Esophagus squamous epithelium (tissue), 5 donors: Measurements from ENCODE around the gene CAMTA1. TPM values are rescaled to one million over a fixed set of nuclear protein-coding genes. Genes with fewer than 3 reads are reported as not detected.

ENCODE experiments used
- DNase-seq: peaks from one replicate; lab custom pipeline; 2025; lab: John Stamatoyannopoulos, UW
- H3K27ac ChIP-seq, 4 donors: fragments of 200-600 bp; sonication (generic); one replicate each; pipeline ENCODE4 v1.5.1; 2016 to 2019; ENCODE audit warnings: mild to moderate bottlenecking in 1 of 4
- H3K27me3 ChIP-seq, 4 donors: fragments of 200-600 bp; sonication (generic); 1 replicate in 3 of 4; 2 replicates in 1 of 4; pipeline versions ENCODE4 v1.5.1 to v1.6.0; 2017 to 2021; ENCODE audit warnings: antibody characterized with exemption in 1 of 4
- H3K36me3 ChIP-seq, 3 donors: fragments of 200-600 bp; sonication (generic); one replicate each; pipeline ENCODE4 v1.5.1; 2016 to 2019
- H3K4me1 ChIP-seq, 3 donors: fragments of 200-600 bp; sonication (generic); one replicate each; pipeline ENCODE4 v1.5.1; 2017 to 2019
- H3K4me3 ChIP-seq, 4 donors: fragments of 200-600 bp; sonication (generic); 1 replicate in 3 of 4; 2 replicates in 1 of 4; pipeline ENCODE4 v1.5.1; 2016 to 2019; ENCODE audit warnings: mild to moderate bottlenecking in 2 of 4, moderate library complexity in 1 of 4
- H3K9me3 ChIP-seq, 3 donors: fragments of 200-600 bp; sonication (generic); one replicate each; pipeline ENCODE4 v1.5.1; 2016 to 2019
- CTCF ChIP-seq, 6 experiments: fragments of 450-650 bp in 4 of 6; fragments of 200-600 bp in 2 of 6; sonication (generic) in 2 of 6; IDR thresholded peaks; one replicate each; pipeline ENCODE4 v1.5.1; 2016 to 2019; ENCODE audit warnings: antibody characterized with exemption in 6 of 6, mild to moderate bottlenecking in 4 of 6, moderate library complexity in 4 of 6
- POLR2A ChIP-seq, 4 donors: fragments of 450-650 bp; IDR thresholded peaks; one replicate each; pipeline ENCODE4 v1.6.1; 2017; ENCODE audit warnings: antibody characterized with exemption in 4 of 4, mild to moderate bottlenecking in 4 of 4, moderate library complexity in 3 of 4
- WGBS, 2 donors: methylation state at CpG; one replicate each; pipeline ENCODE4 v1.1.5; 2018; 5-methylcytosine and 5-hydroxymethylcytosine counted together
- intact Hi-C: fragments of 100-400 bp; cut with DNase I; formaldehyde crosslinking; loops from one replicate; pipeline ENCODE4 v1.15.0; 2022
- total RNA-seq, 4 donors: library from RNA; depleted of rRNA; stranded (reverse); fragments of >200 nt; gene quantifications; one replicate each; pipeline ENCODE4 v1.1.0, GENCODE V29; 2016
- donor health status: DM: yes; HTN: yes; CAD: no.

CAMTA1 gene
- total RNA-seq, 4 donors from 2014 or later = 31.3 to 77.4 (median 45.9) TPM

- peaks cover 0 to 9% (median 0%) of the 10 kb centered on the region in 3 donors for H3K4me1 ChIP-seq
- no peak for DNase-seq
- WGBS, 2 donors = 84 to 100% methylated on average over 1 to 9 of the region's 14 CpGs
These were observed 720.0 kb downstream of the CAMTA1 start for GRCh38 chr1:7505094-7505770.

GRCh38 chr1:7505771-7506453, 720.7 kb downstream of the CAMTA1 start:
- TF ChIP-seq POLR2A (IDR thresholded peaks at IDR 0.05) (no peak), CTCF (IDR thresholded peaks at IDR 0.05) (no peak)
- DNase-seq = no peak
- 78 to 84% methylated on average over 3 to 6 of the region's 16 CpGs for whole genome bisulfite sequencing, 2 donors

More at GRCh38 chr1:7505094-7505770, 720.0 kb downstream of the CAMTA1 start:
- TF ChIP-seq CTCF (IDR thresholded peaks at IDR 0.05) (no peak), POLR2A (IDR thresholded peaks at IDR 0.05) (no peak)
- Histone ChIP-seq H3K9me3 (no peaks in the 10 kb centered on the region), H3K36me3 (no peaks in the 10 kb centered on the region), H3K27ac (no peak overlapping the region), H3K27me3 (no peaks in the 10 kb centered on the region), H3K4me3 (no peak overlapping the region)
- intact Hi-C loops = no loop called here

GRCh38 chr1:7506454-7507284, 721.4 kb downstream of the CAMTA1 start:
- 84 to 93% methylated on average over 10 of the region's 10 CpGs for WGBS, 2 donors
- H3K27me3 ChIP-seq = peaks cover 0 to 4% (median 0%) of the 10 kb centered on the region in 4 donors
- intact Hi-C loops = no loop called here
- no peaks in the 10 kb centered on the region for H3K9me3 ChIP-seq
- H3K4me3 ChIP-seq = no peak overlapping the region
- H3K36me3 ChIP-seq = no peaks in the 10 kb centered on the region
- no peak overlapping the region for H3K27ac ChIP-seq
- DNase-seq = no peak
- H3K4me1 ChIP-seq = peaks cover 0 to 9% (median 0%) of the 10 kb centered on the region in 3 donors
- no peak for TF ChIP-seq CTCF (IDR thresholded peaks at IDR 0.05)
- TF ChIP-seq POLR2A (IDR thresholded peaks at IDR 0.05) = no peak

More at GRCh38 chr1:7505771-7506453, 720.7 kb downstream of the CAMTA1 start:
- intact Hi-C loops = no loop called here
- no peaks in the 10 kb centered on the region for H3K27me3 ChIP-seq
- peaks cover 0 to 9% (median 0%) of the 10 kb centered on the region in 3 donors for H3K4me1 ChIP-seq
- no peak overlapping the region for H3K4me3 ChIP-seq
- no peak overlapping the region for H3K27ac ChIP-seq
- H3K36me3 ChIP-seq = no peaks in the 10 kb centered on the region
- H3K9me3 ChIP-seq = no peaks in the 10 kb centered on the region

GRCh38 chr1:7507285-7508019, 722.2 kb downstream of the CAMTA1 start:
- Histone ChIP-seq H3K4me1 (peaks cover 0 to 9% (median 0%) of the 10 kb centered on the region in 3 donors), H3K27me3 (peaks cover 0 to 7% (median 0%) of the 10 kb centered on the region in 4 donors), H3K36me3 (no peaks in the 10 kb centered on the region), H3K9me3 (no peaks in the 10 kb centered on the region), H3K27ac (no peak overlapping the region), H3K4me3 (no peak overlapping the region)
- 74 to 88% methylated on average over 9 of the region's 21 CpGs for WGBS, 2 donors
- intact Hi-C loops = no loop called here
- no peak for TF ChIP-seq CTCF (IDR thresholded peaks at IDR 0.05)
- TF ChIP-seq POLR2A (IDR thresholded peaks at IDR 0.05) = no peak
- no peak for DNase-seq
